GM04504 (cell line): ENCODE data around the gene STON1.
"Not testable (repeated sequence)": the region's sequence is repeated elsewhere in the genome, so short reads cannot be mapped to it uniquely, and the experiment has no call there.

Experiments
- DNase-seq: peaks from one replicate; pipeline ENCODE4 v3.0.0-alpha.2; 2012; ENCODE audit warnings: low read depth

STON1 gene

DNA sequence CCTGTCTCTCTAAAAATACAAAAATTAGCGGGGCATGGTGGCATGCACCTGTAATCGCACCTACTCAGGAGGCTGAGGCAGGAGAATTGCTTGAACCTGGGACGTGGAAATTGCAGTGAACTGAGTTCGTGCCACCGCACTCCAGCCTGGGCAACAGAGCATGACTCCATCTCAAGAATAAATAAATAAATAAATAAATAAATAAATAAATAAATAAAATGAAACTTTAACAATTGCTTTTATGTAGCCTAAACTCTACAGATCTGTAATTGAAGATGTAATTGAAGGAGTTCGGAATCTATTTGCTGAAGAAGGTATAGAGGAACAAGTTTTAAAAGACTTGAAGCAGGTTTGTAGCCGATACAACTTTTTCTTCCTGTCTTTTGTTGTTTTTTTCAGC, 90.7 kb downstream of the STON1 start:
- no peak for DNase-seq

- DNase-seq: not testable (repeated sequence)
These were observed 92.7 kb downstream of the STON1 start for GRCh38 chr2:48622691-48623090.

DNA sequence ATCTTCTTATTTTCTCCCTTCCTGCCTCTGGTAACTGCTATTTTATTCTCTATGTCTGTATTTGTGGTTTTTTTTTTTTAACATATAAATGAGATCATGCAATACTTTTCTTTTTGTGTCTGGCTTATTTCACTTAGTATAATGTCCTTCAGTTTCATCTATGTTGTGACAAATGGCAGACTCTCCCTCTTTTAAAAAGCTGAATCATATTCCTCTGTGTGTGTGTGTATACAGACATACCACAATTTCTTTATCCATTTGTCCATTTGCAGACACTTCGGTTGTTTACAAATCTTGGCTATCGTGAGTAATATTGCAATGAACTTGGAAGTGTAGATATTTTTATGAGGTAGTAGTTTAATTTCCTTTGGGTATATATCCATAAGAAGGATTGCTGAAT, 94.7 kb downstream of the STON1 start:
- DNase-seq: no peak

DNA sequence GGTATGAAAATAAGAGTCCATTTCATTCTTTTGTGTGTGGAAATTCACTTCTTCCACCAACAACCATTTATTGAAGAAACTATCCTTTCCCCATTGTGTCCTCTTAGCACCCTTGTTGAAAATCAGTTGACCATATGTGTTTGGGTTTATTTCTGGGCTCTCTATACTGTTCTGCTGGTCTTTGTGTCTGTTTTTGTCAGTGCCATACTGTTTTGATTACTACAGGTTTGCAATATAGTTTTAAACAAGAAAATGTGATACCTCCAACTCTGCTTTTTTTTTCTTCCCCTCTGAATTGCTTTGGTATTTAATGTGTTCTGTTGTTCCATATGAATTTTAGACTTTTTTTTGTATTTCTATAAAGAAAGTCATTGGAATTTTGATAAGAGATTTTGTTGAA, 96.1 kb downstream of the STON1 start:
- no peak for DNase-seq

GRCh38 chr2:48633143-48633542, 103.2 kb downstream of the STON1 start:
- no peak for DNase-seq

GRCh38 chr2:48635786-48636185, 105.8 kb downstream of the STON1 start:
- no peak for DNase-seq

- no peak for DNase-seq
These were observed 108.3 kb downstream of the STON1 start for GRCh38 chr2:48638261-48638660.
